Endothelial cell of umbilical vein (primary cell): ENCODE results near the gene DHRS2. TPM values are rescaled to one million over a fixed set of nuclear protein-coding genes. Genes with fewer than 3 reads are reported as not detected.

Experiments
- BruUV-seq: library from RNA; stranded (reverse); fragments of 400-500 nt; replicated peaks from 2 replicates; lab custom pipeline; 2021; lab: Mats Ljungman, UMichigan
- CTCF ChIA-PET: fragments of 300-600, 350-600 bp; sonication (Branson Sonifier 250); formaldehyde crosslinking; loops from one replicate; lab custom pipeline; 2021; ENCODE audit warnings: antibody characterized with exemption, inconsistent platforms; lab: Charles Lee
- POLR2A ChIA-PET: fragments of 300-600, 350-600 bp; sonication (Branson Sonifier 250); formaldehyde crosslinking; loops from one replicate; lab custom pipeline; 2021; ENCODE audit warnings: antibody characterized with exemption, inconsistent platforms; lab: Charles Lee
- DNase-seq: peaks from one replicate; pipeline ENCODE4 v3.0.0-alpha.2; 2011; ENCODE audit warnings: low read depth, low spot score
- FAIRE-seq: peaks from 2 replicates; lab custom pipeline; 2011; peaks lifted over from hg19 to GRCh38; lab: Jason Lieb, UNC
- H2AFZ ChIP-seq: 2 replicates; pipeline ENCODE4 v1.6.0; 2012; ENCODE audit warnings: low read depth, low read length, control low read depth, inconsistent platforms
- H3K27ac ChIP-seq: 2 replicates; pipeline ENCODE4 v1.5.1; 2011; ENCODE audit warnings: low read depth, mild to moderate bottlenecking, control low read depth, low read length, moderate library complexity; ENCODE audit not compliant: insufficient read depth
- H3K27me3 ChIP-seq, 2 experiments: 2 replicates each; pipeline versions ENCODE4 v1.6.0 to v1.6.1; 2011; ENCODE audit warnings: low read length in 2 of 2, mixed read lengths in 1 of 2; ENCODE audit not compliant: control insufficient read depth in 2 of 2, insufficient read depth in 2 of 2
- H3K36me3 ChIP-seq, 2 experiments: 2 replicates in 1 of 2; 3 replicates in 1 of 2; pipeline ENCODE4 v1.5.1; 2011; ENCODE audit warnings: low read length in 2 of 2, mild to moderate bottlenecking in 1 of 2, moderate library complexity in 1 of 2; ENCODE audit not compliant: control insufficient read depth in 2 of 2, insufficient read depth in 2 of 2; ENCODE audit errors: extremely low read depth in 1 of 2
- H3K4me1 ChIP-seq: 3 replicates; pipeline ENCODE4 v1.5.1; 2011; ENCODE audit warnings: mild to moderate bottlenecking, low read length; ENCODE audit not compliant: control insufficient read depth, insufficient read depth; ENCODE audit errors: extremely low read depth
- H3K4me2 ChIP-seq: 2 replicates; pipeline ENCODE4 v1.6.1; 2011; ENCODE audit warnings: low read length, control low read depth, mixed read lengths; ENCODE audit not compliant: insufficient read depth
- H3K4me3 ChIP-seq, 3 experiments: fragments of 200-600 bp in 1 of 3; sonication (generic), shearing (Covaris generic) in 1 of 3; replicated peaks in 1 of 3; 2 replicates each; pipeline ENCODE4 v1.5.1; 2011 to 2016; ENCODE audit warnings: control low read depth in 3 of 3, low read length in 3 of 3, mild to moderate bottlenecking in 2 of 3, inconsistent platforms in 1 of 3, low read depth in 1 of 3, moderate library complexity in 1 of 3; ENCODE audit not compliant: insufficient read depth in 1 of 3
- H3K79me2 ChIP-seq: 2 replicates; pipeline ENCODE4 v1.6.0; 2012; ENCODE audit warnings: low read length, inconsistent platforms; ENCODE audit not compliant: control insufficient read depth, insufficient read depth
- H3K9ac ChIP-seq: replicated peaks from 2 replicates; pipeline ENCODE3; 2011; ENCODE audit warnings: low read length, control low read depth; ENCODE audit not compliant: insufficient read depth; ENCODE audit errors: extremely low read depth
- H3K9me1 ChIP-seq: replicated peaks from 3 replicates; pipeline ENCODE4 v1.6.0; 2011; ENCODE audit warnings: mild to moderate bottlenecking, low read length; ENCODE audit not compliant: control insufficient read depth, insufficient read depth; ENCODE audit errors: extremely low read depth
- H3K9me3 ChIP-seq: replicated peaks from 2 replicates; pipeline ENCODE4 v1.5.1; 2012; ENCODE audit warnings: low read length, inconsistent platforms; ENCODE audit not compliant: control insufficient read depth, insufficient read depth
- H4K20me1 ChIP-seq: replicated peaks from 2 replicates; pipeline ENCODE3; 2011; ENCODE audit warnings: mild to moderate bottlenecking, low read length; ENCODE audit not compliant: control insufficient read depth, insufficient read depth; ENCODE audit errors: extremely low read depth
- EZH2 ChIP-seq: IDR thresholded peaks from 2 replicates; pipeline ENCODE4 v1.6.1; 2012; ENCODE audit warnings: borderline replicate concordance, low read depth, mild to moderate bottlenecking, moderate library complexity, low read length, inconsistent platforms; ENCODE audit not compliant: severe bottlenecking
- FOS ChIP-seq: IDR thresholded peaks from 2 replicates; pipeline ENCODE4 v1.6.1; 2011; ENCODE audit warnings: mild to moderate bottlenecking, low read length, moderate library complexity, borderline replicate concordance; ENCODE audit not compliant: insufficient read depth
- GATA2 ChIP-seq: IDR thresholded peaks from 2 replicates; pipeline ENCODE4 v1.7.0; 2011; ENCODE audit warnings: low read depth, mild to moderate bottlenecking, moderate library complexity, mixed read lengths, low read length; ENCODE audit not compliant: insufficient read length, insufficient read depth
- MYC ChIP-seq: IDR thresholded peaks from one replicate; pipeline ENCODE4 v1.6.1; 2011; ENCODE audit warnings: mild to moderate bottlenecking, low read depth, low read length
- POLR2AphosphoS5 ChIP-seq: IDR thresholded peaks from 2 replicates; pipeline ENCODE4 v1.6.1; 2012; ENCODE audit warnings: low read depth, mild to moderate bottlenecking, control low read depth, low read length, moderate library complexity; ENCODE audit not compliant: insufficient read depth
- dilution Hi-C: fragments of 300-500 bp; cut with MboI; formaldehyde crosslinking; loops from one replicate; pipeline ENCODE4 v1.15.0; 2019; ENCODE audit warnings: low sequenced_read_pairs; ENCODE audit not compliant: extremely low pct_ligation_motif_present
- intact Hi-C: fragments of 100-400 bp; cut with micrococcal nuclease; formaldehyde crosslinking; loops from one replicate; pipeline ENCODE4 v1.10.0; 2022
- polyA plus RNA-seq, 4 experiments: library from polyadenylated mRNA; depleted of rRNA in 3 of 4; stranded (reverse) in 3 of 4; unstranded in 1 of 4; fragments of >200 nt; gene quantifications; 2 replicates each; pipeline versions ENCODE4 v1.2.1 to v1.2.3, GENCODE V29; 2011 to 2012; ENCODE audit warnings: missing spikeins in 1 of 4
- total RNA-seq: library from RNA; stranded (reverse); gene quantifications from 2 replicates; pipeline ENCODE4 v1.2.3, GENCODE V29; 2021
- TF ChIP-seq, protein P1 (sequence below): IDR thresholded peaks from 2 replicates; pipeline ENCODE4 v1.6.1; 2011; ENCODE audit not compliant: insufficient read depth, insufficient read length
- TF ChIP-seq, protein P2 (sequence below), 2 donors: IDR thresholded peaks; 1 replicate in 1 of 2; 2 replicates in 1 of 2; pipeline ENCODE4 v1.5.1; 2011; ENCODE audit warnings: low read length in 2 of 2, mild to moderate bottlenecking in 2 of 2, moderate library complexity in 2 of 2, control low read depth in 1 of 2, inconsistent platforms in 1 of 2, low read depth in 1 of 2; ENCODE audit not compliant: insufficient read depth in 1 of 2; ENCODE audit errors: extremely low read depth in 1 of 2

The DHRS2 gene
- total and polyA plus RNA-seq, 2 donors (not counting 3 experiments of a cell fraction or from before 2014, with no cell fraction given) = 0.10 TPM; not detected in 1

GRCh38 chr14:23631234-23631633 is 4.9 kb upstream of the DHRS2 start:
- H3K9me3 ChIP-seq = no peaks in the 10 kb centered on the region
- H3K27me3 ChIP-seq = peaks cover 0 to 3% of the 10 kb centered on the region in 2 experiments
- TF ChIP-seq MYC (no peak), GATA2 (no peak), EZH2 (no peak), FOS (no peak), POLR2AphosphoS5 (no peak)
- TF ChIP-seq, protein P1, sequence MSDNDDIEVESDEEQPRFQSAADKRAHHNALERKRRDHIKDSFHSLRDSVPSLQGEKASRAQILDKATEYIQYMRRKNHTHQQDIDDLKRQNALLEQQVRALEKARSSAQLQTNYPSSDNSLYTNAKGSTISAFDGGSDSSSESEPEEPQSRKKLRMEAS = no peak
- TF ChIP-seq, protein P2, sequence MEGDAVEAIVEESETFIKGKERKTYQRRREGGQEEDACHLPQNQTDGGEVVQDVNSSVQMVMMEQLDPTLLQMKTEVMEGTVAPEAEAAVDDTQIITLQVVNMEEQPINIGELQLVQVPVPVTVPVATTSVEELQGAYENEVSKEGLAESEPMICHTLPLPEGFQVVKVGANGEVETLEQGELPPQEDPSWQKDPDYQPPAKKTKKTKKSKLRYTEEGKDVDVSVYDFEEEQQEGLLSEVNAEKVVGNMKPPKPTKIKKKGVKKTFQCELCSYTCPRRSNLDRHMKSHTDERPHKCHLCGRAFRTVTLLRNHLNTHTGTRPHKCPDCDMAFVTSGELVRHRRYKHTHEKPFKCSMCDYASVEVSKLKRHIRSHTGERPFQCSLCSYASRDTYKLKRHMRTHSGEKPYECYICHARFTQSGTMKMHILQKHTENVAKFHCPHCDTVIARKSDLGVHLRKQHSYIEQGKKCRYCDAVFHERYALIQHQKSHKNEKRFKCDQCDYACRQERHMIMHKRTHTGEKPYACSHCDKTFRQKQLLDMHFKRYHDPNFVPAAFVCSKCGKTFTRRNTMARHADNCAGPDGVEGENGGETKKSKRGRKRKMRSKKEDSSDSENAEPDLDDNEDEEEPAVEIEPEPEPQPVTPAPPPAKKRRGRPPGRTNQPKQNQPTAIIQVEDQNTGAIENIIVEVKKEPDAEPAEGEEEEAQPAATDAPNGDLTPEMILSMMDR (IDR thresholded peaks at IDR 0.05; ENCODE audit: extremely low read depth in 1 of 2, insufficient read depth in 1 of 2, low read depth in 1 of 2, low read length in 2 of 2) = no peak
- DNase-seq = no peak
- no peaks in the 10 kb centered on the region for H3K36me3 ChIP-seq
- H4K20me1 ChIP-seq = no peaks in the 10 kb centered on the region
- no peaks in the 10 kb centered on the region for H3K9me1 ChIP-seq
- H3K27ac ChIP-seq = no peak overlapping the region
- no peak overlapping the region for H3K9ac ChIP-seq
- FAIRE-seq = no peak
- POLR2A ChIA-PET = no interaction called here
- intact Hi-C loops (no loop called here), dilution Hi-C loops (no loop called here)
- no peak overlapping the region for H3K4me3 ChIP-seq
- CTCF ChIA-PET = interaction anchor here (0.6 to 6.5 kb wide), 36 partner anchors 9 to 325 kb away, joined by 3 to 183 read pairs (median 5); partner anchors contain the start of gene SLC22A17
- H3K79me2 ChIP-seq = no peaks in the 10 kb centered on the region
- no peak overlapping the region for H2AFZ ChIP-seq
- H3K4me2 ChIP-seq = no peak overlapping the region
- BruUV-seq = no TSS peak
- no peaks in the 10 kb centered on the region for H3K4me1 ChIP-seq
